ENCODE results near the gene JMJD1C.
"Not testable (repeated sequence)": the region's sequence is repeated elsewhere in the genome, so short reads cannot be mapped to it uniquely, and the experiment has no call there.

JMJD1C gene

GRCh38 chr10:63241841-63242281 is 223.9 kb downstream of the JMJD1C start:
- peaks cover 52 to 78% of the 10 kb centered on the region in 2 donors for H3K4me1 Mint-ChIP-seq
- H3K36me3 Mint-ChIP-seq: peaks cover 19 to 47% of the 10 kb centered on the region in 2 donors
- H3K27ac Mint-ChIP-seq: peak overlapping the region; percentile 52
- DNase-seq (no peak), ATAC-seq (replicated peaks) (peak; percentile 38 to 64)
- H3K4me3 Mint-ChIP-seq: peak overlapping the region; percentile 11 to 40
- H3K9me3 Mint-ChIP-seq: peaks cover 6 to 11% of the 10 kb centered on the region in 2 donors
- no peaks in the 10 kb centered on the region for H3K27me3 Mint-ChIP-seq

DNA sequence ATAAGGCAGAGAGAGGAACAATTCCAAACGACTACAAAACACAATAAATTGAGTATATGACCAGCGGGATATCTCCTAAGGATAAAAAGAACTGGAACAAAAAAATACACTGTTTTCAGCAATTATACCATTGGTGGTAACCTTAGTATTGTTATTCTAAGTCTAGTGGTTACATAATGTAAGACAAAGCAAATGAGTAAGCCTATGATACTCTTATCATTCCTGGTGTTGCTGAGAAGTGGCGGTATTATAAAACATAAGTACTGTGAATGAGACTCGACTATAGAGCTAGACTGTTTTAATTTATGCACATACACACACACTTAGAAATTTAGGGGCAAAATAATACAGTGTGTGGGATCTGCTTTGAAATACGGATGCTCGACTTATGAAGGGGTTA is 225.0 kb downstream of the JMJD1C start:
- Mint-ChIP-seq H3K4me1 (peaks cover 49 to 77% of the 10 kb centered on the region in 2 donors), H3K36me3 (peaks cover 14 to 37% of the 10 kb centered on the region in 2 donors), H3K4me3 (no peak overlapping the region), H3K27ac (peak overlapping the region; percentile 33), H3K27me3 (no peaks in the 10 kb centered on the region), H3K9me3 (peaks cover 2 to 3% of the 10 kb centered on the region in 2 donors)
- DNase-seq (no peak), ATAC-seq (replicated peaks) (no peak)

- Mint-ChIP-seq H3K27me3 (no peaks in the 10 kb centered on the region), H3K36me3 (peaks cover 10 to 19% of the 10 kb centered on the region in 2 donors), H3K9me3 (no peaks in the 10 kb centered on the region), H3K4me3 (no peak overlapping the region), H3K4me1 (peaks cover 39 to 69% of the 10 kb centered on the region in 2 donors), H3K27ac (peak overlapping the region; percentile 27)
- DNase-seq (no peak), ATAC-seq (replicated peaks) (no peak)
These were observed 227.3 kb downstream of the JMJD1C start for GRCh38 chr10:63238501-63238900.

DNA sequence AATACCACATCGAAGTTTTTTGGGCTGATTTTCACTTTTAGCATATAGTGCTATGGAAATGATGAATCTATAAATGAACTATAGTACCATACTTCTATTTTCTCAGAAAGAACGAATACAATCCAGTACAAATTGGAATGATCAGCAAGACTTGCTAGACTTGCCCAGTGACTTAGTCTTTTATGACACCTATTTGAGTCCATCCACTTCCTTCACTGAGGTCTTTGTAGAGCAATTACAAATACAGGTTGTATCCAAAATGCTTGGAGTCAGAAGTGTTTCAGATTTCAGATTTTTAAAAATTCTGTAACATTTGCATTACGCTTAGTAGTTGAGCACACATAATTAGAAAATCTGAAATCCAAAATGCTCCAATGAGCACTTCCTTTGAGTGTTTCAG is 228.4 kb downstream of the JMJD1C start:
- Mint-ChIP-seq H3K4me1 (peaks cover 39 to 71% of the 10 kb centered on the region in 2 donors), H3K9me3 (no peaks in the 10 kb centered on the region), H3K36me3 (peaks cover 10 to 18% of the 10 kb centered on the region in 2 donors), H3K27me3 (no peaks in the 10 kb centered on the region), H3K27ac (peak overlapping the region; percentile 5), H3K4me3 (no peak overlapping the region)
- ATAC-seq (replicated peaks) (no peak), DNase-seq (no peak)

DNA sequence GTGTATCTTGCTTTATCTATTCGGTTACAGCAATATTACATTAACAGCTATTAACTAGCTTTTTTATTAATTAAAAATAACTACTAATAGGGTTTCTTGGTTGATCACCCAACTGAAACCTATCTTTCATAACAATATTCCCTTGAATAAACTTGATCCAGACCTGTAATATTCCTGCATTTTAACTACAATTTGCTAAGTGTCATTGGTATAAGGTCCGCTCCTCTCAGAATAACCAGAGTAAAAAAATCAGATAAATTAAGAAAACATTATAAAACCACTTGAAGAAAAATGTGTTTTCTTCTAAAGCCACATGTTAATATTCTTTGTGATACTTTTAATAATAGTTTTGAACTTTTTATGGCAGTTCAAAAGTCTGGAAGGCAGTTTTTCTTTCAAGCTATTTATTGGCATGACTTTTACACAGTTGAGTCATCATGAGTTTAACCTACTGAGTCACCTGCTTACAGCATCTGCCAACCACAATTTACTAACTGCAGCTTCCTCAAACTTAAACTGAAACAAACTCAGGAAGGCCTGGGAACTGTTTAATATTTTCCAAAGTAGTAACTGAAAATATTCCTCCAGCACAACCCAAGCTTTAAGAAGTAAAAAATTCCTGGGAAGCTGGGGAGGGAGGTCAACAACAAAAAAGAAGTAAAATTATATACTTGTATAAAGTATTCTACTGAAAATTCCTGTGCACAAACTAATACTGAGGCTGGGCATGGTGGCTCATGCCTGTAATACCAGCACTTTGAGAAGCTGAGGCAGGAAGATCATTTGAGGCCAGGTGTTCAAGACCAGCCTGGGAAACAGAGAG is 229.5 kb downstream of the JMJD1C start:
- peak; percentile 98 for ATAC-seq (replicated peaks)
- no peak for DNase-seq
- peaks cover 12 to 18% of the 10 kb centered on the region in 2 donors for H3K36me3 Mint-ChIP-seq
- H3K27me3 Mint-ChIP-seq: no peaks in the 10 kb centered on the region
- peak overlapping the region; percentile 42 for H3K27ac Mint-ChIP-seq
- H3K9me3 Mint-ChIP-seq: no peaks in the 10 kb centered on the region
- H3K4me3 Mint-ChIP-seq: no peak overlapping the region
- peaks cover 32 to 64% of the 10 kb centered on the region in 2 donors for H3K4me1 Mint-ChIP-seq

DNA sequence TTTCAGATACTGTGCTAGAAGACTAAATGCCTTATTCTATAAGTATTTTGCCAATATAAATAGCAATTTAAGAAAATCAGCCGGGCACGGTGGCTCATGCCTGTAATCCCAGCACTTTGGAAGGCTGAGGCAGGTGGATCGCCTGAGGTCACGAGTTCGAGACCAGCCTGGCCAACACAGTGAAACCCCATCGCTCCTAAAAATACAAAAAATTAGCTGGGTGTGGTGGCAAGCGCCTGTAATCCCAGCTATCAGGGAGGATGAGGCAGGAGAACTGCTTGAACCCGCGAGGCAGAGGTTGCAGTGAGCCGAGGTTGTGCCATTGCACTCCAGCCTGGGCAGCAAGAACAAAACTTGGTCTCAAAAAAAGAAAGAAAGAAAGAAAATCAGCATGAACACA is 230.6 kb downstream of the JMJD1C start:
- not testable (repeated sequence) for H3K9me3 Mint-ChIP-seq; H3K4me3 Mint-ChIP-seq; H3K27ac Mint-ChIP-seq; ATAC-seq (replicated peaks); DNase-seq; H3K27me3 Mint-ChIP-seq
- H3K4me1 Mint-ChIP-seq: peaks cover 25 to 59% of the 10 kb centered on the region in 2 donors
- peaks cover 15 to 20% of the 10 kb centered on the region in 2 donors for H3K36me3 Mint-ChIP-seq

- no peak for DNase-seq
- Mint-ChIP-seq H3K4me1 (peaks cover 23 to 52% of the 10 kb centered on the region in 2 donors), H3K4me3 (no peak overlapping the region), H3K9me3 (no peaks in the 10 kb centered on the region), H3K27me3 (no peaks in the 10 kb centered on the region), H3K27ac (no peak overlapping the region), H3K36me3 (peaks cover 11 to 15% of the 10 kb centered on the region in 2 donors)
- ATAC-seq (replicated peaks): no peak
These were observed 236.6 kb downstream of the JMJD1C start for GRCh38 chr10:63229161-63229560.

GRCh38 chr10:63228237-63228636 is 237.5 kb downstream of the JMJD1C start:
- Mint-ChIP-seq H3K4me3 (no peak overlapping the region), H3K36me3 (peaks cover 11 to 14% of the 10 kb centered on the region in 2 donors), H3K27me3 (no peaks in the 10 kb centered on the region), H3K27ac (no peak overlapping the region), H3K9me3 (no peaks in the 10 kb centered on the region), H3K4me1 (peaks cover 21 to 45% of the 10 kb centered on the region in 2 donors)
- ATAC-seq (replicated peaks) (no peak), DNase-seq (no peak)

GRCh38 chr10:63227207-63227895 is 238.4 kb downstream of the JMJD1C start:
- peaks cover 21 to 41% of the 10 kb centered on the region in 2 donors for H3K4me1 Mint-ChIP-seq
- ATAC-seq (replicated peaks) (peak in 1 of 2 donors; percentile 61), DNase-seq (no peak)
- H3K27me3 Mint-ChIP-seq: no peaks in the 10 kb centered on the region
- H3K4me3 Mint-ChIP-seq: peak overlapping the region in 1 of 2 donors; percentile 23
- no peaks in the 10 kb centered on the region for H3K9me3 Mint-ChIP-seq
- H3K36me3 Mint-ChIP-seq: peaks cover 13 to 14% of the 10 kb centered on the region in 2 donors
- H3K27ac Mint-ChIP-seq: peak overlapping the region; percentile 78

GRCh38 chr10:63224241-63224640 is 241.5 kb downstream of the JMJD1C start:
- ATAC-seq (replicated peaks) (no peak), DNase-seq (no peak)
- peaks cover 33 to 64% of the 10 kb centered on the region in 2 donors for H3K4me1 Mint-ChIP-seq
- no peaks in the 10 kb centered on the region for H3K27me3 Mint-ChIP-seq
- H3K9me3 Mint-ChIP-seq: peaks cover 0 to 2% of the 10 kb centered on the region in 2 donors
- no peak overlapping the region for H3K4me3 Mint-ChIP-seq
- H3K36me3 Mint-ChIP-seq: peaks cover 15 to 31% of the 10 kb centered on the region in 2 donors
- no peak overlapping the region for H3K27ac Mint-ChIP-seq

DNA sequence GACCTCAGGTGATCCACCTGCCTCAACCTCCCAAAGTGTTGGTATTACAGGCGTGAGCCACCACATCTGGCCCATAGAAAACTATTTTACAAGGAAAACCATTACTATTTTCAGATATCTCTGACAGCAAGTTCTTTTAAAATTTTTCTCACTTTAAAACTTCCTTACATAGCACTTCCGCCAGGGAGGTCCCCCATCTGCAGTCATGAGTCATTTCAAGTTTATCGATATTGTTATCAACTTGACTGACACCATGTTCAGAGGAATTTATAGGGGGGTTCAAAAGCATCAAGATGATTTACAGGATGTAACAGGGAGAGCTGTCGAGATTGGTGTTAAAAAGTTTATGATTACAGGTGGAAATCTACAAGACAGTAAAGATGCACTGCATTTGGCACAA is 243.8 kb downstream of the JMJD1C start:
- DNase-seq (no peak), ATAC-seq (replicated peaks) (no peak)
- no peaks in the 10 kb centered on the region for H3K27me3 Mint-ChIP-seq
- H3K27ac Mint-ChIP-seq: peak overlapping the region; percentile 38
- H3K36me3 Mint-ChIP-seq: peaks cover 12 to 31% of the 10 kb centered on the region in 2 donors
- no peak overlapping the region for H3K4me3 Mint-ChIP-seq
- peaks cover 0 to 2% of the 10 kb centered on the region in 2 donors for H3K9me3 Mint-ChIP-seq
- H3K4me1 Mint-ChIP-seq: peaks cover 29 to 61% of the 10 kb centered on the region in 2 donors

GRCh38 chr10:63219749-63220148 is 246.0 kb downstream of the JMJD1C start:
- Mint-ChIP-seq H3K27ac (no peak overlapping the region), H3K27me3 (no peaks in the 10 kb centered on the region), H3K4me1 (peaks cover 24 to 53% of the 10 kb centered on the region in 2 donors), H3K4me3 (no peak overlapping the region), H3K9me3 (peaks cover 0 to 2% of the 10 kb centered on the region in 2 donors), H3K36me3 (peaks cover 10 to 37% of the 10 kb centered on the region in 2 donors)
- DNase-seq: no peak
- peak; percentile 36 to 55 for ATAC-seq (replicated peaks)

- Mint-ChIP-seq H3K4me1 (peaks cover 23 to 64% of the 10 kb centered on the region in 2 donors), H3K27ac (no peak overlapping the region), H3K36me3 (peaks cover 15 to 40% of the 10 kb centered on the region in 2 donors), H3K4me3 (no peak overlapping the region), H3K27me3 (no peaks in the 10 kb centered on the region), H3K9me3 (peaks cover 0 to 2% of the 10 kb centered on the region in 2 donors)
- DNase-seq (no peak), ATAC-seq (replicated peaks) (peak; percentile 87 to 94)
These were observed 248.6 kb downstream of the JMJD1C start for GRCh38 chr10:63217120-63217605.

GRCh38 chr10:63214571-63214970 is 251.2 kb downstream of the JMJD1C start:
- H3K27ac Mint-ChIP-seq: peak overlapping the region; percentile 26
- DNase-seq (no peak), ATAC-seq (replicated peaks) (no peak)
- H3K36me3 Mint-ChIP-seq: peaks cover 24 to 34% of the 10 kb centered on the region in 2 donors
- no peak overlapping the region for H3K4me3 Mint-ChIP-seq
- H3K27me3 Mint-ChIP-seq: no peaks in the 10 kb centered on the region
- peaks cover 17 to 50% of the 10 kb centered on the region in 2 donors for H3K4me1 Mint-ChIP-seq
- peaks cover 0 to 5% of the 10 kb centered on the region in 2 donors for H3K9me3 Mint-ChIP-seq

All from stimulated activated naive B cell treated with anti-CD40 and anti-IgM and Interleukin-4, amounts not matched to agents 10 μg/mL and 1 μg/mL and 100 μg/mL, for 72 hours (primary cell).